Stimulated activated CD4-positive, alpha-beta T cell treated with anti-CD3 and anti-CD28 coated beads, Interleukin-1b, Interleukin-23, amount 100 ng/mL, for 1 hour (primary cell): ENCODE measurements around the gene NADK2.

Experiments used
- DNase-seq, 2 donors: peaks; one replicate each; pipeline ENCODE4 v3.0.0-alpha.2; 2020; ENCODE audit warnings: low read depth in 2 of 2

The NADK2 gene

GRCh38 chr5:36246036-36246800 lies 4.5 kb upstream of the NADK2 start:
- DNase-seq: no peak

- no peak for DNase-seq
Measured at GRCh38 chr5:36244076-36244475, 2.4 kb upstream of the NADK2 start.

- no peak for DNase-seq
Measured at GRCh38 chr5:36243653-36244052, 1.9 kb upstream of the NADK2 start.

- no peak for DNase-seq
Measured at GRCh38 chr5:36242534-36243485, 1.1 kb upstream of the NADK2 start.

DNA sequence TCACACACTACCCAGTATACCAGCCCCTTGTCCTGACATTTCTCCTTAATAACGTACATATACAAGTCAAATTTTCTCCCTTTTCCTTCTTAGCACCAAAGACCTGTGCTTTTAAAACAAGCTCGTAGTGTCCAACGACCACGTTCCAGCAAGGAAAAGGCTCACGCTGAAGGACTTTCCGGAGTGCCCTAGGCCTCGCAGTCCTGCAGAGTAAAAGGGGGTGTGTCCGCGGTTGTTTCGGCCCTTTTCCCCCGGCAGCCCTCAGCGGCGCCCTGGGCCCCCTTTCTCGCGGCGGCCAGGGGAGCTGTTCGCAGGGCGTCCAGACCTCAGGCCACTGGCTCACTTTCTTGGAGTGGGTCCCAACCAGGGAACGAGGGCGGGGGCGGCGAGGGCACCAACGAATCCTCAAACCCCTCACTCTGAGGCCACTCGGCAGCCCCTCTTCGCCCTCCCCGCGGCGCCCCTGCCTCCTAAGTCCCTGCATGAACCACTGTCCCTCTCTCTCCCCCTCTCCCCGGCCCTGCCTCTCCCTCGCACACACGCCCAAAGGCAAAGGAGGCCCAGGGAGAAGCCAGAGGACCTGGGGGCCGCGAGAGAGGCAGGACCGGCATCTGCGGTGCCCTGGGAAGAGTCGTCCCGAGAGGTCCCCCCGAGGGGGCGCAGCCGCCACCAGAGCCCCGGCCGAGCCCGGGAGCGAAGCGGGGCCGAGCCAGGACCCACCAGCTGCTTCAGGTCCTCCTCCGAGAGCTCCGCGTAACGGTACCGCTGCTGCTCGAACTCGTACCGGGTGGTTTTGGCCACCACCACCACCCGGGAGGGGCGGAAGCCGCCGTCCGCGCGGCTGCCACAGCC lies 720 bp downstream of the NADK2 start:
- DNase-seq: peak in 1 of 2 donors; percentile 10

DNA sequence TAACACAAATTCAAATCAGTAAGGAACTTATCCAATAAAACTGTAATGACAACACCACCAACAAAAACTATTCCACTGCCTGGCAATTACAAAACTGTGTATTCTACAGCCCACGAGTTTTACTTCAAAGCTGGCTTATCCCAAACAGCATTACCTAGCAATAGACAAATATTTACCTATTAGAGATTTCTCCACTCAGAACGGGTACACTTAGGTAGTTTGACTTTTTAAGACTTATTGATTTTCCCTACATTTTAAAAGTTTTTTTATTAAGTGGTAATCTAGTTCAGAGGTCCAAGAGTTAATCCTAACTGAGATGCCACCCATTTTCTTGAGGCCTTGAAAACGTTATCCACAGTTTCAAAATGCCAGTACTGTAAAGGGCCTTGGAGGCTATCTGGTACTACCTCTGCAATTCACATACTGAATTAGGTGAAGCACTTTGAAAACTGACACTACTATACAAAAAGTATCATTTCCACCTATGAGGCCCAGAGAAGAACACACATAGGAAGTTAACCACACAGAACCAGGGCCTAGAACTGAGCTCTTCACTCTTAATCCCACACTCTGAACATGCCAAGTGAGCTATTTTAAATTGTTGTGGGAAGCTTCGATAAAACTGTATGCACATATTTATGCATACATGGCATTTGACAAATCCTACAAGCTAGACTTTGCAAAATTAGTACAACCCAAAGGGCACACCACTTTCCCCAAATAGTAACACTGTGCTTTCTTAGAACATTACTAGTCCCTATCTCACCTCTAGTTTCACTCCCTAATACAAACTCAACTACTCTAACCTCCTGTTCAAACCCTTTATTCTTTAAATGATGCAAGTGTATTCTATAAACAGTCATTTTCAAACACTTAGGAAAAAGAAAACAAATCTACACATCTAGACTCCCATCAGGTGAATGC lies 2.1 kb downstream of the NADK2 start:
- no peak for DNase-seq

GRCh38 chr5:36238502-36239295 lies 3.0 kb downstream of the NADK2 start:
- DNase-seq: no peak

GRCh38 chr5:36237751-36238150 lies 4.0 kb downstream of the NADK2 start:
- no peak for DNase-seq

DNA sequence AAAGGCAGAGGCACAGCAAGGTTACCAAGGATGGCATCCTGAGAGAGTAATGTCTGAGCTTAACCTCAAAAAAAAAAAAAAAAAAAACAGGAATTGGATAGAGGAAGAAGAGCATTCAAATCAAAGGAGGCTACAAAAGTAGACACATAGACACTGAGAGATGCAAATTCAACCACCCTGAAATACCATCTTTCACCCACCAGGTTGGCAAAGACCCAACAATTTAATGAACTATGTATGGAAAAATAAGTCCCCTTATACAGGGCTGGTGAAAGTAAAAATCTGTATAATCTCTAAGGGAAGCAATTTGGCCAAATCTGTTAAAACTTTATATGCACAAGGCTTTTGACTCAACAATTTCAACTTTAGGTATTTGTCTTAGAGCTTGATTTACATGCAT lies 4.9 kb downstream of the NADK2 start:
- no peak for DNase-seq

DNA sequence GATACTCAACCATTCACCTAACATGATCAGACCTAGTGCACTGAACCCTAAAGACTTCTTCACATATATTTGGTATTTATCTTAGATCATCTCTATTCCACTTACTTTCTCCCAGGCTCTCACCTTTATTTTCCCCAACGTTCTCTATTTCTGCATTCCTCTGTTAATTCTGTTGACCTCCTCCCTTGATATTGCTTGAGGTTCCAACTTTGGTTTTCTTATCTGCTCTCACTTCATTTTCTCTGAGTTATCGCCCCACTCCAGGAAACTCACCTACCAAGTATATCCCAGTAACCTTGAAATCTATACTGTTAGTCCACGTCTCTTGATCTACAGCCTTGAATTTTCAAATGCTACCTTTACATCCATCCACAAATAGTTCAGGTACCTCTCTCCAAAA lies 9.2 kb downstream of the NADK2 start:
- DNase-seq: no peak

DNA sequence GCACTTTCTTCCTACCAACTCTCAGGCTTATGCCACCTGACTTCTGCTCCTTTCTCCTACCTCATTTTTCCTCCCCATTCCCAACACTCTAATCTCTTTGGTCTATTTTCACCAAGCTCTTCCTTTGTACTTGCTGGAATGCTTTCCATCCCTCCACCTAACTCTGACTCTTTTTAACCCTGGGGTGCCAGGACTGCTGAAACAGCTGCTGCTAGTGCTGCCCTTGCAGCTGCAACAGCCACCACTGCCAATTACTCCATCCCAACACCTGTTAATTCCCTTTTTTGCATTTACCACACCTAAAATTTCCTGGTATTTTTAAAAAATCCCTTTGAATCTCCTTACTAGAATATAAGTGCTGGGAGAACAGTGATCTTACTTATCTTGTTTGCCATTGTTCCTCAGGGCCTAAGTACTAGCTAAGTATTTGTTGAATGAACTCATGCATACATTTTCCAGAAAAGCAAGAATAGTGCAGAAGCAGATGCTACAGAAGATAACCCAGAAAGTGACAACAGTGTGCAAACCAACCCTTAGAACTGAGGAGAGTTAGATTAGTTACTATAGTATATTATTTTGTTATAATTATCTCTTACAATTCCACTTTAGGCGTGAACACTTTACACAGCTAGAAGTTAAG lies 11.5 kb downstream of the NADK2 start:
- no peak for DNase-seq

- DNase-seq: no peak
Measured at GRCh38 chr5:36228505-36228904, 13.2 kb downstream of the NADK2 start.

DNA sequence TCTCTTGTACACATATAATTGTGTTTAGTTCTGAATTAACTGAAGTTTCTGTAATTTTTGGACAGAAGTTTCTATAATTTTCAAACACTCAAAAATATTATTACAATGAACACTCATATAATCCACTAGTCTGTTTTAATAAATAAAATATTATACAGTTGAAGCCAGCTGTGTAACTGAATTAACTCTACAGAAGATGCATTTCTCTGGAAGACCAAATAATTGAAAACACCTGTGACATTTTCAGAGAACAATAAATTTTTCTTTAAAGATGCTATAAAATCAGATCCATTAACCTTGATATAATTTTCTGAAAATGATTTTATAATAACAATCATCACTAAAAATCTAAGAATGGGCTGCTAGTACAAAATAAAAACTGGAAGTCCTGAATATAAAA lies 14.7 kb downstream of the NADK2 start:
- DNase-seq: no peak

DNA sequence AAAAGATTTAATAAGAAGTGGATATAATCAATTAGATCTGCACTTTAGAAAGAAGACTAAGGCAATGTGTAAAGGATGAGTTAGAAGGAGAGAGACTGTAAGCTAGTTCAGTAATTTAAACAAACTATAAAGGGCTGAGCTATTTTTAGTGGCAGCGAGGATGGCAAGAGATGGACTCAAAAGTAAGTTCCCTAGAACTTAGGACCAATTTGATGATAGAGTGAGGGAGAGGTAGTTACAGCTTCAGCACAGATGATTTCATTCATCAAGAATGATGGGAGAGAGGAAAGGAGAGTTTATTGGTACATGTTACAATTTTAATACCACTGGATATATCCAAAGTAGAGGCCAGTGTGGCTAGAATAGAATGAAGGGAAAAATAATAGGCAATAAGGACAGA lies 19.1 kb downstream of the NADK2 start:
- DNase-seq: no peak

- DNase-seq: no peak
Measured at GRCh38 chr5:36217988-36218387, 23.7 kb downstream of the NADK2 start.

GRCh38 chr5:36217567-36217966 lies 24.2 kb downstream of the NADK2 start:
- no peak for DNase-seq

- DNase-seq: no peak
Measured at GRCh38 chr5:36215910-36216309, 25.8 kb downstream of the NADK2 start.

DNA sequence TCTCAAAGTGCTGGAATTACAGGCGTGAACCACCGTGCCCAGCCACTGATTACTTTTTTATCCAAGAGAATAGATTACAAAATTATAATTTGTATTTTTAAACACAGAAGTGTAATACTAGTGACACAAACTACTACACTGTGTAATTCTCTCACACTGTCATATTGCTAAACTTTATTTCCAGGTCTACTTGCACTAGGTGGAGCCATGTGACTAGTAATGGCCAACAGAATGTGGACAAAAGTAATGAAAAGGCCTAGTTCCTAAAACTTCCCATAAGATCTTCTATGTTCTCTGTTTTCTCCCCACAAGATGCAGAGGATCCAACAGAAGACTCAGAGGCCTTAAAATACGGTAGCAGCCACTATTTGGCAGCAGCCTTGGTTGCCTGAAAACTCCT lies 27.3 kb downstream of the NADK2 start:
- no peak for DNase-seq

DNA sequence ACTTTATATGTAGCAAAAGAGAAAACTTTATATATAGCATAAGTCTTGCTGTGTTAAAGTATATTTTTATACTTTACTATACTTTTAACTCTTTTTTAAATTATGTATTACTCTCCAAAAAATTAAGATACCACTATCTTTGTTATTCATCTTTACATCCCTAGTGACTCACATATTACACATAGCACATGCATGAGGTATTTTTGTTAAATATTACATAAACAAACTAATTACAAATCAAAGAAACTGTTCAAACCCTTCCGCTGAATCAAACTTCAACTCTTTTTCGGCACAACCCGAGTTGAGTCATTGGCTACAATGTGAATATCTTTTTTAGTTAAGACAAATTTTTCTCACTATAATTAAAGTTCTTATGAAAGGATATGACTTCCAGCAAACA lies 32.1 kb downstream of the NADK2 start:
- DNase-seq: no peak

GRCh38 chr5:36208786-36209185 lies 32.9 kb downstream of the NADK2 start:
- no peak for DNase-seq
